ENCODE data around the gene PRKCZ. TPM values are rescaled to one million over a fixed set of nuclear protein-coding genes. Genes with fewer than 3 reads are reported as not detected.

PRKCZ gene
- total and polyA plus RNA-seq, 7 donors, result 0.07 to 2.3 (median 0.42) TPM; not detected in 1

DNA sequence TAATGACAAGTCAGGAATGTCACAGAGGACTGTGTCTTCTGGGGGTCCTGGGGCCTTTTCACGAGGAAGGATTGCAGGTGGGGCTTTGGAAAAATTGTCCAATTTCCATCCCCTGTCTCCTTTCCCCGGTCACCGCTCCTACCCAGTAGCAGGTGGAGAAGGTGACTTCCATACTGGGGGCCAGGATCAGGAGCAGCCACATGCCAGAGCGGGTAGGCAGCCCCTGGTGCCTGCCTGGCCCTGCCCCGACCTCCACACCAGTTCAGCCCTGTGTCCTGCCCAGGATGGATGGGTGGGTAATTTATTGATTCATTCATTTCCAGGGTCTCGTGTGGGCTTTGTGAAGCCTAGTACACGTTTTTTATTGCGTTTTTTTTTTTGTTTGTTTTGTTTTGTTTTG lies 51.7 kb downstream of the PRKCZ start:
- intact Hi-C loops (cut with DNase I), result loop anchor here in 1 of 2 donors (5.0 kb wide), 1 partner anchor 70 kb away; no protein-coding TSS in a partner anchor
- ATAC-seq (no peak), DNase-seq (peak in 1 of 2 donors; percentile 34)
- TF ChIP-seq, protein P1, sequence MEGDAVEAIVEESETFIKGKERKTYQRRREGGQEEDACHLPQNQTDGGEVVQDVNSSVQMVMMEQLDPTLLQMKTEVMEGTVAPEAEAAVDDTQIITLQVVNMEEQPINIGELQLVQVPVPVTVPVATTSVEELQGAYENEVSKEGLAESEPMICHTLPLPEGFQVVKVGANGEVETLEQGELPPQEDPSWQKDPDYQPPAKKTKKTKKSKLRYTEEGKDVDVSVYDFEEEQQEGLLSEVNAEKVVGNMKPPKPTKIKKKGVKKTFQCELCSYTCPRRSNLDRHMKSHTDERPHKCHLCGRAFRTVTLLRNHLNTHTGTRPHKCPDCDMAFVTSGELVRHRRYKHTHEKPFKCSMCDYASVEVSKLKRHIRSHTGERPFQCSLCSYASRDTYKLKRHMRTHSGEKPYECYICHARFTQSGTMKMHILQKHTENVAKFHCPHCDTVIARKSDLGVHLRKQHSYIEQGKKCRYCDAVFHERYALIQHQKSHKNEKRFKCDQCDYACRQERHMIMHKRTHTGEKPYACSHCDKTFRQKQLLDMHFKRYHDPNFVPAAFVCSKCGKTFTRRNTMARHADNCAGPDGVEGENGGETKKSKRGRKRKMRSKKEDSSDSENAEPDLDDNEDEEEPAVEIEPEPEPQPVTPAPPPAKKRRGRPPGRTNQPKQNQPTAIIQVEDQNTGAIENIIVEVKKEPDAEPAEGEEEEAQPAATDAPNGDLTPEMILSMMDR (IDR thresholded peaks at IDR 0.05), result no peak
- Histone ChIP-seq H3K4me3 (no peak overlapping the region), H3K36me3 (ENCODE audit: insufficient read depth in 1 of 2, low read depth in 1 of 2) (no peaks in the 10 kb centered on the region), H3K9me3 (no peaks in the 10 kb centered on the region), H3K27ac (no peak overlapping the region), H3K27me3 (ENCODE audit: insufficient read depth in 3 of 3, low read length in 2 of 3) (peaks cover 0 to 40% (median 7%) of the 10 kb centered on the region in 3 donors), H3K4me1 (no peaks in the 10 kb centered on the region)
- 84 to 93% (median 85%) methylated on average over 8 of the region's 8 CpGs for WGBS, 3 donors

DNA sequence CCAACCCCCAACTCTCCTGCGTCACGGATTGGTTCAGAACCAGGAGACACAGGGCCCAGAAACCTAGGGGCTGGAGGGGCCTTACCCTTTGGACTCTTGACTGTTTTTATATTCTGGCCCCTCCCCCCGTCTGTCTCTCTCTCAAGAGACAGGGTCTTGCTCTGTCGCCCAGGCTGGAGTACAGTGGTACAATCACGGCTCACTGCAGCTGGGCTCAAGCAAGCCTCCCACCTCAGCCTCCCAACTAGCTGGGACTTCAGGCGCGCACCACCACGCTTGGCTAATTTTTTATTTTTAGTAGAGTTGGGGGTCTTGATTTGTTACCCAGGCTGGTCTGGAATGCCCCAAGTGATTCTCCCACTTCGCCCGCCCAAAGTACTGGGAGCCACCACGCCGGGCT lies 52.5 kb downstream of the PRKCZ start:
- intact Hi-C loops (cut with DNase I), result loop anchor here in 1 of 2 donors (5.0 kb wide), 1 partner anchor 70 kb away; no protein-coding TSS in a partner anchor
- Histone ChIP-seq H3K9me3 (no peaks in the 10 kb centered on the region), H3K27ac (no peak overlapping the region), H3K4me3 (no peak overlapping the region), H3K27me3 (ENCODE audit: insufficient read depth in 3 of 3, low read length in 2 of 3) (peaks cover 0 to 39% (median 5%) of the 10 kb centered on the region in 3 donors), H3K36me3 (ENCODE audit: insufficient read depth in 1 of 2, low read depth in 1 of 2) (no peaks in the 10 kb centered on the region), H3K4me1 (no peaks in the 10 kb centered on the region)
- DNase-seq (peak in 1 of 2 donors; percentile 0), ATAC-seq (no peak)
- WGBS, 3 donors, result 95 to 97% (median 95%) methylated on average over 12 of the region's 12 CpGs
- TF ChIP-seq, protein P1 (IDR thresholded peaks at IDR 0.05), result no peak

GRCh38 chr1:2103266-2103900 lies 53.2 kb downstream of the PRKCZ start:
- 79 to 82% (median 81%) methylated on average over 25 of the region's 25 CpGs for WGBS, 3 donors
- no peaks in the 10 kb centered on the region for H3K36me3 ChIP-seq (ENCODE audit: insufficient read depth in 1 of 2, low read depth in 1 of 2)
- no peaks in the 10 kb centered on the region for H3K4me1 ChIP-seq
- no peaks in the 10 kb centered on the region for H3K9me3 ChIP-seq
- intact Hi-C loops (cut with DNase I), result loop anchor here in 1 of 2 donors (5.0 kb wide), 1 partner anchor 69 kb away; no protein-coding TSS in a partner anchor
- H3K27me3 ChIP-seq (ENCODE audit: insufficient read depth in 3 of 3, low read length in 2 of 3), result peaks cover 0 to 39% (median 5%) of the 10 kb centered on the region in 3 donors
- DNase-seq, result peak in 1 of 2 donors; percentile 4
- H3K4me3 ChIP-seq, result no peak overlapping the region
- no peak overlapping the region for H3K27ac ChIP-seq
- ATAC-seq, result no peak
- TF ChIP-seq, protein P1 (IDR thresholded peaks at IDR 0.05), result no peak

DNA sequence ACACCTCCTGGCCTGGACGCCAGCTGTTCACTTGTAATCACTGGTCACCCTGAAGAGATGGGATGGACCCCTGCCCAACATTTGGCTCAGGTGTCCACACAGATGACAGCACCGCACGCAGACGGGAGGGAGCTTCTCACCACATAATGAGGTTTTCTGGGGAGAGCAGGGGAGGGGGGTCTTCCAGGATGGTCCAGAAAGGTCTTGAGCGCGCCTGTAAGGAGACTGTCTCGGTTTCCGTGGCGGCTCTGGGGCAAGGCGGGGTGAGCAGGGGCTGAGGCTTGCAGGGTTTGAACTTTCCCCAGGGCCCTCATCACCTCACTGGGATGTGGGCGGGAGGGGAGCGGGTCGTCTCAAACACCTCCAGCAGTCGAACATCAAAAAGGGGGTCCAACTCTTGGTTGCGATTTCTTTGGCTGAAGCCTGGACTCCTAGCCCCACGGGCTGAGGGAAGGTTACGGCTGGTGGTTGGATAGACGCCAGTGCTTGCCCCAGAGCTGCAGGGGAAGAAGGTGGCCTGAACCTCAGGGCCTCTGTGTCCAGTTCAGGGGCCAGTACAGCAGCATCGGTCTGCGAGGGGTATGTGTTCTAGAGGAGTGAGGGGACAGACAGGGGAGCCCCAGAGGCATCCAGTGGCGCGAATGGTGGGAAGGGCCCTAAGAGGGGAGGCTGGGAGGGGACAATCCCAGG lies 53.8 kb downstream of the PRKCZ start:
- WGBS, 3 donors, result 57 to 73% (median 70%) methylated on average over 22 of the region's 22 CpGs
- Histone ChIP-seq H3K27me3 (ENCODE audit: insufficient read depth in 3 of 3, low read length in 2 of 3) (peaks cover 0 to 38% (median 5%) of the 10 kb centered on the region in 3 donors), H3K4me1 (no peaks in the 10 kb centered on the region), H3K36me3 (ENCODE audit: insufficient read depth in 1 of 2, low read depth in 1 of 2) (no peaks in the 10 kb centered on the region), H3K9me3 (no peaks in the 10 kb centered on the region), H3K27ac (no peak overlapping the region), H3K4me3 (no peak overlapping the region)
- DNase-seq, result peak in 1 of 2 donors; percentile 4
- TF ChIP-seq, protein P1 (IDR thresholded peaks at IDR 0.05), result no peak
- no peak for ATAC-seq
- intact Hi-C loops (cut with DNase I), result loop anchor here in 1 of 2 donors (5.0 kb wide), 1 partner anchor 68 kb away; no protein-coding TSS in a partner anchor

Data from psoas muscle (tissue), 8 donors.